ENCODE results near the gene DPF3.

DPF3 gene

DNA sequence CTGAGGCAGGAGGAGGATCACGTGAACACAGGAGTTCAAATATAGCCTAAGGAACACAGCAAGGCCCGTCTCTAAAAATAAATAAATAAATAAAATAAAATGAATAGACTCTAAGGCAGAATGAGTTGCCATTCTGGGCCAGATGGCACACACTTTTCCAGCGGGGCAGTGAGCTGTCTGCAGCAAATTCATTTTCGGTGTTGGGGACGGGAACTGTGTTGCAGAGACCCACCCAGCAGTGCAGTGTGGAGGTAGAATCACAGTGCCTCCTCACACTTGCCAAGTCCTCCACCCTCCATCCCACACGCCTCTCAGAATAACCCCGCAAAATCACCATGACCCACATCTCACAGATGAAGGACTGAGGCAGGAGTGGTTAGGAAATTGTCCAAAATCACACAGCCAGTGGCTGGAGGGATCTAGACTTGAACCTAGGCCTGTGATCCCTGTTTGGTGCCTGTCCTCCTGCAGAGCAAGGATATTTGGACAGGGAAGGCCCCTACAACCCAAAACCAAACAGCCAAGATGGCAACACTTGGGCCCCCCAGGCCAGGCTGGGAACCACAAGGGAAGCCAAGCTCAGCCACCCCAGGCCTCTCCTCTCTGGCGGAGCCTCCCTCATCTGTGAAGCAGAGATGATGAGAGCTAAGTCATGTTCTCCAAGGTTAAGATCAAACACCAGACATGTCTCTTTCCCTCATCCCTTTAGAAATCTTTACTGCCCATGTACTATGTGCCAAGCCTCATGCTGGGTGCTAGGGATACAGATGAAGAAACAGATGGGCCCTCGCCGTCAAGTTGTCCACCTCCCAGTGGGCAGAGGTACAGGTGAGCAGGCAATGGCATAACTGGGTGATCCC lies 152.7 kb downstream of the DPF3 start:
- Histone ChIP-seq H4K8ac (ENCODE audit: low read depth, low read length) (no peak overlapping the region), H3K4me2 (ENCODE audit: low read length) (no peak overlapping the region), H2BK120ac (ENCODE audit: low read depth, low read length) (no peak overlapping the region), H3K4me3 (ENCODE audit: low read length) (no peak overlapping the region), H2BK5ac (ENCODE audit: low read length) (no peak overlapping the region), H3K4ac (ENCODE audit: low read depth, low read length) (no peak overlapping the region), H3K27me3 (ENCODE audit: insufficient read depth, low read length, poor library complexity) (no peaks in the 10 kb centered on the region), H3K79me1 (ENCODE audit: low read length) (no peaks in the 10 kb centered on the region), H3K79me2 (ENCODE audit: control insufficient read depth, insufficient read depth, low read length) (no peaks in the 10 kb centered on the region), H4K5ac (ENCODE audit: low read length) (no peak overlapping the region), H3K27ac (ENCODE audit: low read depth, low read length) (no peak overlapping the region), H2AK5ac (ENCODE audit: low read length) (no peak overlapping the region), H3K23ac (ENCODE audit: low read length) (no peak overlapping the region), H3K36me3 (ENCODE audit: control insufficient read depth, insufficient read depth, low read length) (no peaks in the 10 kb centered on the region), H2BK15ac (replicated peaks; ENCODE audit: low read depth) (no peak overlapping the region), H3K18ac (ENCODE audit: low read length) (no peak overlapping the region), H3K56ac (ENCODE audit: low read length) (no peak overlapping the region), H3K4me1 (ENCODE audit: control insufficient read depth, low read depth, low read length) (no peaks in the 10 kb centered on the region), H3K9ac (ENCODE audit: low read length) (no peak overlapping the region)
- WGBS (ENCODE audit: extremely low coverage, insufficient coverage, low lambda C conversion rate): no CpG with 5 or more reads among the region's 10 CpGs
- DNase-seq: no peak

DNA sequence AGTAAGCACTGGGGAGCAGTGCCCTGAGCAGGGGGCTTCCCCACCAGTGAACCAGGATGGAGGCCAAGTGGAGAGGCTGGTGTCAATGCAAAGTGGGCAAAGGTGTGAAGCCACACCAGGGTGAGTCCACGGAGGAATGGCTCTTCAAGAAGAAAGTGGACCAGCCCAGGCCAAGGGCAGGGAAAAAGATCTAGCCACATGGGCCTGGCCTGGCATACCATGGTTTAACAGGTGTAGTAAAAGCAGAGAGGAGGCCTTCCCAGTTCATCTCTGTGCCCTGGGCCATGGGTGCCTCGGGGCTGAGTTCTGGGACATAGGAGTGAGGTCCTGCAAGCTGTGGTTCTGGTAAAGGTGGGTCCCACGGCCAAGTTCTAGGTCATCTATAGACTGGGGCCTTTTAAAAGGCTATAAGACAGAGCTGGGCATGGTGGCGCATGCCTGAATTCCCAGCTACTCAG lies 153.4 kb downstream of the DPF3 start:
- Histone ChIP-seq H3K36me3 (ENCODE audit: control insufficient read depth, insufficient read depth, low read length) (no peaks in the 10 kb centered on the region), H2BK5ac (ENCODE audit: low read length) (no peak overlapping the region), H2AK5ac (ENCODE audit: low read length) (no peak overlapping the region), H3K4me2 (ENCODE audit: low read length) (no peak overlapping the region), H3K79me2 (ENCODE audit: control insufficient read depth, insufficient read depth, low read length) (no peaks in the 10 kb centered on the region), H3K18ac (ENCODE audit: low read length) (no peak overlapping the region), H3K79me1 (ENCODE audit: low read length) (no peaks in the 10 kb centered on the region), H2BK120ac (ENCODE audit: low read depth, low read length) (no peak overlapping the region), H3K9ac (ENCODE audit: low read length) (no peak overlapping the region), H2BK15ac (replicated peaks; ENCODE audit: low read depth) (no peak overlapping the region), H3K27ac (ENCODE audit: low read depth, low read length) (no peak overlapping the region), H4K8ac (ENCODE audit: low read depth, low read length) (no peak overlapping the region), H3K56ac (ENCODE audit: low read length) (no peak overlapping the region), H3K4me1 (ENCODE audit: control insufficient read depth, low read depth, low read length) (no peaks in the 10 kb centered on the region), H3K4ac (ENCODE audit: low read depth, low read length) (no peak overlapping the region), H4K5ac (ENCODE audit: low read length) (no peak overlapping the region), H3K23ac (ENCODE audit: low read length) (no peak overlapping the region), H3K27me3 (ENCODE audit: insufficient read depth, low read length, poor library complexity) (no peaks in the 10 kb centered on the region), H3K4me3 (ENCODE audit: low read length) (no peak overlapping the region)
- no CpG with 5 or more reads among the region's 4 CpGs for WGBS (ENCODE audit: extremely low coverage, insufficient coverage, low lambda C conversion rate)
- no peak for DNase-seq

DNA sequence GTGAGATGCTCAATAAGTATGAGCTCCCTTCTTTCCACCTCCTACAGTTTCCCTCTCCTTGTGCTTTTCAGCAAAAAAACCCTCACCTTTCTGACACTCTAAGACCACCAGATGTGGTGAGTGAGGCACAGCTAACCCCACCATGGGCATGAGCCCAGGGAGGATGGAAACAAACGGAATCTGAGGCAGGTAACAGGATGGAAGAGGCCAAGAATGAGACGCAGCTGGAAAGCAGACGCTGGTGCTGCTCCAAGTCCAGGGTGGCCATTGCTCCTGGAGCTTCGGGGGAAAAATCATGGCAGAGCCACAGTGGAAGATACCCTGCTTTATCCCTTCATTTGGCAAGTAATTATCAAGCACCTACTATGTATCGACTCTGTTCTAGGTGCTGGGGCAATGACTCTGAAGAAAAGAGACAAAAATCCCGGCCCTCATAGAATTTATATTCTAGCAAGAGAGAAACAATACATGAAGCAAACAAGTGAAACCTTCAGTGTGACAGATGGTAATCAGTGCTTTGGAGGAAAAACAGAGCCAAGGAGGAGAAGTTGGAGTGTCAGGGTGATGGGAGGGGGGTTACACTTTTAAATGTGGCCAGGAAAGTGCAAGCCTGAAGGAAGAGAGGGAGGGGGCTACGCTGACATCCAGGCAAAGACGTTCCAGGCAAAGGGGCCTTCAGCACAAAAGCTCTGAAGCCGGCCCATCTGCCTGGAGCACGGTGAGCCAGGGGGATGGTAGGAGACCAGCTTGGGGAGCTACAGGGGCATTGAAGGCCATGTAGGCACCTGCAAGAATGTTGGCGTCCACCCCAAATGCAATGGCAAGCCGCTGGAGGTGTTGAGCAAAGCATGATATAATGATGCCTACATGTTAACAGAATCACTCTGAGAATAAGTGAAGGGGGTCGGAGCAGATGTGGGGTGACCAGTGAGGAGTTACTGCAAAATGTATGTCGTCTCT lies 154.2 kb downstream of the DPF3 start:
- no peaks in the 10 kb centered on the region for H3K27me3 ChIP-seq (ENCODE audit: insufficient read depth, low read length, poor library complexity)
- H3K79me1 ChIP-seq (ENCODE audit: low read length): no peaks in the 10 kb centered on the region
- H2BK15ac ChIP-seq (replicated peaks; ENCODE audit: low read depth): no peak overlapping the region
- H2BK120ac ChIP-seq (ENCODE audit: low read depth, low read length): no peak overlapping the region
- no peak overlapping the region for H3K4me3 ChIP-seq (ENCODE audit: low read length)
- no peak overlapping the region for H2BK5ac ChIP-seq (ENCODE audit: low read length)
- H4K8ac ChIP-seq (ENCODE audit: low read depth, low read length): no peak overlapping the region
- H2AK5ac ChIP-seq (ENCODE audit: low read length): no peak overlapping the region
- no peak overlapping the region for H3K27ac ChIP-seq (ENCODE audit: low read depth, low read length)
- H3K4me2 ChIP-seq (ENCODE audit: low read length): no peak overlapping the region
- H3K79me2 ChIP-seq (ENCODE audit: control insufficient read depth, insufficient read depth, low read length): no peaks in the 10 kb centered on the region
- no peak overlapping the region for H3K9ac ChIP-seq (ENCODE audit: low read length)
- H3K56ac ChIP-seq (ENCODE audit: low read length): no peak overlapping the region
- H4K5ac ChIP-seq (ENCODE audit: low read length): no peak overlapping the region
- DNase-seq: no peak
- H3K4ac ChIP-seq (ENCODE audit: low read depth, low read length): no peak overlapping the region
- no peaks in the 10 kb centered on the region for H3K4me1 ChIP-seq (ENCODE audit: control insufficient read depth, low read depth, low read length)
- H3K23ac ChIP-seq (ENCODE audit: low read length): no peak overlapping the region
- no CpG with 5 or more reads among the region's 14 CpGs for WGBS (ENCODE audit: extremely low coverage, insufficient coverage, low lambda C conversion rate)
- H3K36me3 ChIP-seq (ENCODE audit: control insufficient read depth, insufficient read depth, low read length): no peaks in the 10 kb centered on the region
- no peak overlapping the region for H3K18ac ChIP-seq (ENCODE audit: low read length)

DNA sequence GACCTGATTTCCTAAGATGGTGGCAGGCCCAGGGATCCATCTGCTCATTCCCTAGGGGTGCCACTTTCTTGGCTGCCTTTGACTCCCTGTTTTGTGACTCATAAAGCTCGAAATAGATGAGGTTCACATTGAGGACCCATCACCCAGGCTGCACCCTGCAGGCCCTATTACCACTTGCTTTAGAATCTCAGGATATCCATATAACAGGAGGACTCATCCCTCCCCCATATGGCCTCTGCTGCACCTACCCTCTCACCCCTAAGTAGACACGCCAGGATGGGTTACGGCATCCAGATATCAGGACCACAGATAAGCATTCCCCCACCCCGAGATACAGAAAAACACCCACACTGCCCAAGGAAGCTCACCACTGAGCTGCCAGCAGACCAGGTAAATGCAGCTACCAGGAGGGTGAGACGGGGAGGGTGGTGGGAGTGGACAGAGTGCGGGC lies 155.7 kb downstream of the DPF3 start:
- H3K27me3 ChIP-seq (ENCODE audit: insufficient read depth, low read length, poor library complexity): no peaks in the 10 kb centered on the region
- H3K4me3 ChIP-seq (ENCODE audit: low read length): no peak overlapping the region
- no CpG with 5 or more reads among the region's 6 CpGs for WGBS (ENCODE audit: extremely low coverage, insufficient coverage, low lambda C conversion rate)

DNA sequence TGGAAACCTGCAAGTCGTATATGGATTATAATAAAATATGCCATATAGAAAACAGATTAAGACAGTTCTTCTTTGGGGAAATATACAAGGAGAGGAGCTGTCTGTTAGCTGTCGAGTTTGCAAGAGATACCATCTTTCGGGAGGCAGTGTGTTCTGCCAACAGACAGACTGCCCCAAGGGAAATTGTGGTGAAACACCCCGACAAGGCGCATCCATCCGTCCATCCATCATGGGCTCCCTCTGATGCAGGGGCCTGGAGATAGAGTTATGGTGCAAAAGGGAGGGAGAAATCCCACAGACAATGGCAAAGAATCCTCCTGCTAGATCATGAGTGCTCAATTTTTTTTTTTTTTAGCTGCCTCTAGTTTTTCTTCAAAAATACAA lies 156.3 kb downstream of the DPF3 start:
- Histone ChIP-seq H2BK120ac (ENCODE audit: low read depth, low read length) (no peak overlapping the region), H3K9ac (ENCODE audit: low read length) (no peak overlapping the region), H3K23ac (ENCODE audit: low read length) (no peak overlapping the region), H3K79me2 (ENCODE audit: control insufficient read depth, insufficient read depth, low read length) (no peaks in the 10 kb centered on the region), H2BK5ac (ENCODE audit: low read length) (no peak overlapping the region), H4K5ac (ENCODE audit: low read length) (no peak overlapping the region), H3K4me2 (ENCODE audit: low read length) (no peak overlapping the region), H3K4me3 (ENCODE audit: low read length) (no peak overlapping the region), H2AK5ac (ENCODE audit: low read length) (no peak overlapping the region), H4K8ac (ENCODE audit: low read depth, low read length) (no peak overlapping the region), H3K56ac (ENCODE audit: low read length) (no peak overlapping the region), H3K4me1 (ENCODE audit: control insufficient read depth, low read depth, low read length) (no peaks in the 10 kb centered on the region), H2BK15ac (replicated peaks; ENCODE audit: low read depth) (no peak overlapping the region), H3K4ac (ENCODE audit: low read depth, low read length) (no peak overlapping the region), H3K79me1 (ENCODE audit: low read length) (no peaks in the 10 kb centered on the region), H3K27me3 (ENCODE audit: insufficient read depth, low read length, poor library complexity) (no peaks in the 10 kb centered on the region), H3K36me3 (ENCODE audit: control insufficient read depth, insufficient read depth, low read length) (no peaks in the 10 kb centered on the region), H3K18ac (ENCODE audit: low read length) (no peak overlapping the region), H3K27ac (ENCODE audit: low read depth, low read length) (no peak overlapping the region)
- no peak for DNase-seq
- no CpG with 5 or more reads among the region's 6 CpGs for WGBS (ENCODE audit: extremely low coverage, insufficient coverage, low lambda C conversion rate)

More for the DNA sequence above, 155.7 kb downstream of the DPF3 start:
- Histone ChIP-seq H4K5ac (ENCODE audit: low read length) (no peak overlapping the region), H2BK15ac (replicated peaks; ENCODE audit: low read depth) (no peak overlapping the region), H3K4me2 (ENCODE audit: low read length) (no peak overlapping the region), H3K9ac (ENCODE audit: low read length) (no peak overlapping the region), H3K79me1 (ENCODE audit: low read length) (no peaks in the 10 kb centered on the region), H3K56ac (ENCODE audit: low read length) (no peak overlapping the region), H3K18ac (ENCODE audit: low read length) (no peak overlapping the region), H3K23ac (ENCODE audit: low read length) (no peak overlapping the region), H2AK5ac (ENCODE audit: low read length) (no peak overlapping the region), H3K27ac (ENCODE audit: low read depth, low read length) (no peak overlapping the region), H3K4me1 (ENCODE audit: control insufficient read depth, low read depth, low read length) (no peaks in the 10 kb centered on the region), H2BK120ac (ENCODE audit: low read depth, low read length) (no peak overlapping the region), H3K4ac (ENCODE audit: low read depth, low read length) (no peak overlapping the region), H3K79me2 (ENCODE audit: control insufficient read depth, insufficient read depth, low read length) (no peaks in the 10 kb centered on the region), H4K8ac (ENCODE audit: low read depth, low read length) (no peak overlapping the region), H2BK5ac (ENCODE audit: low read length) (no peak overlapping the region), H3K36me3 (ENCODE audit: control insufficient read depth, insufficient read depth, low read length) (no peaks in the 10 kb centered on the region)
- no peak for DNase-seq
